Thymus (tissue), 11 donors: ENCODE results near the gene CD74. TPM values are rescaled to one million over a fixed set of nuclear protein-coding genes. Genes with fewer than 3 reads are reported as not detected.

Source experiments
- DNase-seq, 9 donors: peaks; one replicate each; pipeline ENCODE4 v3.0.0-alpha.2; 2013; ENCODE audit warnings: low spot score in 9 of 9, low read depth in 6 of 9, missing footprints in 1 of 9
- H3K27ac ChIP-seq, 2 donors: one replicate each; pipeline ENCODE4 v1.5.1; 2013; ENCODE audit warnings: control low read depth in 1 of 2, low read depth in 1 of 2, low read length in 1 of 2, mild to moderate bottlenecking in 1 of 2, moderate library complexity in 1 of 2
- H3K27me3 ChIP-seq, 2 donors: one replicate each; pipeline ENCODE4 v1.5.1; 2013; ENCODE audit warnings: low read length in 1 of 2; ENCODE audit not compliant: control insufficient read depth in 2 of 2, insufficient read depth in 1 of 2
- H3K36me3 ChIP-seq, 2 donors: one replicate each; pipeline ENCODE4 v1.5.1; 2013; ENCODE audit warnings: low read length in 1 of 2, mild to moderate bottlenecking in 1 of 2, moderate library complexity in 1 of 2; ENCODE audit not compliant: control insufficient read depth in 2 of 2, insufficient read depth in 2 of 2
- H3K4me1 ChIP-seq, 2 donors: one replicate each; pipeline ENCODE4 v1.5.1; 2013; ENCODE audit warnings: low read length in 2 of 2; ENCODE audit not compliant: control insufficient read depth in 2 of 2, insufficient read depth in 2 of 2
- H3K4me3 ChIP-seq, 2 donors: one replicate each; pipeline ENCODE4 v1.5.1; 2013; ENCODE audit warnings: low read length in 2 of 2, control low read depth in 1 of 2, mild to moderate bottlenecking in 1 of 2
- H3K9me3 ChIP-seq, 2 donors: one replicate each; pipeline ENCODE4 v1.5.1; 2013; ENCODE audit warnings: low read length in 1 of 2, mild to moderate bottlenecking in 1 of 2; ENCODE audit not compliant: control insufficient read depth in 2 of 2, insufficient read depth in 1 of 2
- WGBS: extraction: QIAGEN DNeasy Blood & Tissue Kit; methylation state at CpG from one replicate; pipeline ENCODE4 v1.1.7; 2013; 5-methylcytosine and 5-hydroxymethylcytosine counted together
- polyA plus RNA-seq: library from polyadenylated mRNA; stranded (reverse); fragments of 200-250 nt; gene quantifications from one replicate; pipeline ENCODE4 v1.2.3, GENCODE V29; 2013
- total RNA-seq: library from RNA; stranded (reverse); fragments of 120-200 nt; gene quantifications from one replicate; pipeline ENCODE4 v1.2.4, GENCODE V29; 2013
- donor health status: healthy.

CD74 gene
- total and polyA plus RNA-seq, 2 donors, result 1,741 to 2,730 TPM

DNA sequence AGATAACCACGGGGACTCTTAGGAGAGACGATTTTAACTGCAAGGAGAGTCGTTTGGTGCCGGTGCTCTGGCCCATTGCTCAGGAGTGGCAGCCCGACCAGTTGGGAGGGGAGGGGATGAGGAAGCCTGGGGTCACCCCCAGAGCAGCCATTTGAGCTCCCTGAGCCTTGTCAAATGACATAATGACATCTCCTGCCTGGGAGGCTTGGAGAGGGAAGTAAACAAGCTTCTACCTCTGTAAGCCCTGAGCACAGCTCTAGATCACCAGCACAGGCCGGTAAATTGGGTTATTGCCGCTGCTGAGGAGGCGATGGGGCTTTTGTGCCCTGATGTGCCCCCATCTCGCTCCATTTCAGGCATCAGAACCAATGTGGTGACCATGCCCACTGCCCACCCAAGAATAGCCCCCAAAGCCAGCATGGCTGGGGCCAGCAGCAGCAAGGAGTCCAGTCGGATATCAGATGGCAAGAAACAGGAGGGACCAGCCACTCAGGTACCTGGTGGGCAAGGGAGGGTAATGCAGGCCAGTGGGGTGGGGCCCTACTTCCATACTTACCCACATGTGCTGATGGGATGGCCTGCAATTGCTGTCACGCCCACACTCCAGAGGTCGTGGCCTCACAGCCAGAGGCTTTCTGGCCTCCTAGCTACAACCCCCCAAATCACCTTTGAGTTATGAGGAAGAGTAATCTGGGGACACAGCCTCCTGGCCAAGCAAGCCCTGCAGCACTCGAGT lies 23.0 kb downstream of the CD74 start:
- 97% methylated on average over 13 of the region's 13 CpGs for WGBS
- no peaks in the 10 kb centered on the region for H3K27me3 ChIP-seq
- no peak for DNase-seq

DNA sequence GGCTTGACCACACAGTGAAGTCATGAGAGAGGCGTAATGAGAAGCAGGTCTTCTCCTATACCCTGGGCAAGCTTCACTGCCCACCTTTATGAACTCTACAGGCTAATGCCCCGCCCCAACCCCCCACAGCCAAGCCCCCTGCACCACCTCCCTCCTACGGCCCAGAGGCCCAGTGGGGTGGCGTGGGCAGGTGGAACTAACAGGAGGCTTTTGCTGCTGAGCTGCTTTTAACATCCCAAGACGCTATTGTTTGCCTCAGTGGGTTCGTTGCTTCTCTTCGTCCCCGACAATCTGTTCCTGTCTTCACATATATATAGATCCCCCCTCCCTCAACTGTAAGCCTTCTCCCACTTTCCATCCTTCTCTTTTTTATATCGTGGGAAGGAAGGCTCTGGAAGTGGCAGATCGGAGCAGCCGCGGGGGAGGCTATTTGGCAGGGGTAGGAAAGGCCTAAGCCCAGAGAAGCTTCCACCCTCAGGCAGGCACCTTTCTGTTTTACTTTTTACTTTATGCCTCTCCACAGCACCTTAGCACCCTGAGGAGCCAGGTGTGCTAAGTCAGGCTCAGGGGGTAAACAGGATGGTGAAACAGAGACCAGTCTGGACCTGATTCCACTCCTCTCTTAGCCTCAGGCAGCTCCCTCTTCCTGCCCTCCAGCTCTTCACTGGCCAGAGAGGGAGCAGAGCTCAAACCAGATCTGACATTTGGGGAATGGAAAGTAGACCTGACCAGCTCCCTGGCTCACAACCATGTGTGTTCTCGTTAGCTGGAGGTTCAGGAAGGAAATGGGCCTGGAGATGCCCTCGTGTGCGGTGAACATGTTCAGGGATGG lies 26.5 kb downstream of the CD74 start:
- H3K36me3 ChIP-seq, result peaks cover 91 to 94% of the 10 kb centered on the region in 2 donors
- no peaks in the 10 kb centered on the region for H3K9me3 ChIP-seq
- WGBS, result 88% methylated on average over 15 of the region's 15 CpGs
- H3K27ac ChIP-seq, result no peak overlapping the region
- no peaks in the 10 kb centered on the region for H3K27me3 ChIP-seq
- no peak for DNase-seq
- H3K4me3 ChIP-seq, result no peak overlapping the region
- H3K4me1 ChIP-seq, result no peaks in the 10 kb centered on the region

More for the DNA sequence above, 23.0 kb downstream of the CD74 start:
- Histone ChIP-seq H3K9me3 (no peaks in the 10 kb centered on the region), H3K27ac (no peak overlapping the region), H3K4me3 (no peak overlapping the region), H3K36me3 (peaks cover 91 to 94% of the 10 kb centered on the region in 2 donors), H3K4me1 (no peaks in the 10 kb centered on the region)

DNA sequence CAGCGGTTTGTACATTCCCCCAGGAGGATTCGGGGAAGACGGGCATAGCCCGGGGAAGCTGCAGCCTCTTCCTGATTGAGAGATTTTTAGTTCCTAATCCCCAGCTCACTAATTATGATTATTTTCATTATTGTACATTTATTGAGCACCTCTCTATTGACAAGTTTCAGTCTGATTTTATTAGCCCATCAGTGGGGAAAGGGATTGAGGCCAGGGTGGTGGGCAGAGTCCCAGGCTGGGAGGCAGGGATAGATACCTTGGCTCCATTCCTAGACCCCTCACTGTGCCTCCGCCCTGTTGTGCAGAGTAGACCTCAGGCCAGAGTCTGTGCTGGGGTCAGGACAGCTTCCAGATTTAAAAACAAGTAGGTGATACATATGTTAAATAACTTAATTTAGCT lies 28.0 kb downstream of the CD74 start:
- Histone ChIP-seq H3K4me3 (no peak overlapping the region), H3K4me1 (no peaks in the 10 kb centered on the region), H3K36me3 (peaks cover 89 to 93% of the 10 kb centered on the region in 2 donors), H3K27me3 (no peaks in the 10 kb centered on the region), H3K27ac (no peak overlapping the region), H3K9me3 (no peaks in the 10 kb centered on the region)
- 99% methylated on average over 5 of the region's 5 CpGs for WGBS
- DNase-seq, result no peak

DNA sequence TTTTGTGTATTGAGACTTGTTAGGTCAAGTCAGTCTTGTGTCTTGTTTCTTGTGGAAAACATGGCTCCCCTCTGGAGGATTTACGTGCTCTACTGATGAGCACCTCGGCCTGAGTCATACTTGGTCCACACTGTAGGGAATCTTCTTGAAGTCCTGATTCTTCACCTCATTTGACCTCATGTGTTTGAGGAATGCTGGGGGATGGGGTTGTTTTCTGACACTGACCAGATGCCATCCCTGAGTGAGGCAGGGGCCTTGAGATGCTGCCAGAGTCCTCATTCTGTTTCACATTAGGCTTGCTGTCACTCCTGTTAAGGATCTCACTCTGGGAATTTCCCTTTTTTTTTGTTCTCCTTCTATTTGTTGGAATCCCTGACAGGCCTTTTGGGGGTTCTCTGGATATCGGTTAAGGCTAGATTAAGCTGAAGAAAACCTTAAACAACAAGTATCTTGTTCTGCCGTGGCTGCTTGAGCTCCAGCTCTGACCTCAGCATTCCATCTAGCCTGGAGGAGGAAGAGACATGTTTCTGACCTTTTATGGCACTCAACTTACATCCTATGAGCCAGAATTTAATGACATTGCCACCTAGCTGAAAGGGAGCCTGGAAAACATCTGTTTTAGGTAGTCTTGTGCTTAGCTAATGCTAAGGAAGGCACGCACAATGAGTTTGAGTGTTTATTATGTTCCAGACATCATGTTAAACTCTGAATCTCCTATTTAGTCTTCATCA lies 34.6 kb downstream of the CD74 start:
- Histone ChIP-seq H3K4me1 (peaks cover 0 to 8% of the 10 kb centered on the region in 2 donors), H3K4me3 (no peak overlapping the region), H3K27ac (peak overlapping the region in 1 of 2 donors; percentile 43), H3K9me3 (no peaks in the 10 kb centered on the region), H3K27me3 (no peaks in the 10 kb centered on the region), H3K36me3 (peaks cover 93 to 94% of the 10 kb centered on the region in 2 donors)
- DNase-seq, result no peak
- 95% methylated on average over 5 of the region's 5 CpGs for WGBS

DNA sequence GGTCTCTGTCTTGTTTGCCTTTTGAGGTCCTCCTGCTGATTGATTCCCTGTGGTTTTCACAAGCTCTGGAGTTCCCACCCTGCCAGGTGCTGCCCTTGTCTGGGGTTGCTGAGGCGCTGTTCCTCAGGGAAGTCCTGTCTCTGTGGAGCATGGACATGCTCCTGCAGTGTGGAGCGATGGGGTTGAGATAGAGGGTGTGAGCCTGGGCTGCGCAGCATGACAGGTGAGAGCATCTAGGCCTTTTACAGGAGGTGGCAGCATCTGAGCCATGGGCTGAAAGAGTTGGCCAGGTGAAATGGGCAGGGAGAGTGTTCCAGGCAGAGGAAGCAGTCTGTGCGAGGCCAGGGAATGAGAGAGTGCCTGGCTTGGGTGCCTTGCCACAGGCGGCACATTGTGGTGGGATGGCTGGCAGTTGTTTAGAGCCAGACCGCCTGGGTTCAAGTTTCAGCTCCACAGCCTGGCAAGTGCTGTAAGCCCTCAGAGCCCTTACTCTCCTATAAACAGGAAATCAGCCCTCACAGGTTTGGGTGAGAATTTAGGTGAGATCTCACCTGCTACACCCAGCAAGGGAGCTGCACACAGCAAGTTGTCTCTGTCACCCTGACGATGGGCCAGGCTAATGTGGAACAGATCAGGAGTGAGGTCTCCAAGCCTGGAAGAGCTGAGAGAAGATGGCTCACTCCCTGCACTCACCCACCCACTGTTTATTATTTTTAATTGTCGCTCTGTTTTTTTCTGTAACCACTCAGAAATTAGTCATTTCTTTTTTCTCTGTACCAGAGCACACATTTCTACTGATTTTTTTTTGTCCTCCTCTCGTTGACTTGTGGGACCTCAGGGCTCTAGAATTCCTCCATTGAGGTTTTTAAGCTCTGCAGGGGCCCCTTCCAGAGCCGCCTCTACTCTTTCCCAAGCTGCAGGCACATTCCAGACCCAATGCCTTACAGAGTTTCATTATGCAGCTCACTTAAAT lies 35.6 kb downstream of the CD74 start:
- H3K27ac ChIP-seq, result peak overlapping the region in 1 of 2 donors; percentile 26
- WGBS, result 88% methylated on average over 10 of the region's 10 CpGs
- H3K9me3 ChIP-seq, result no peaks in the 10 kb centered on the region
- no peak overlapping the region for H3K4me3 ChIP-seq
- no peaks in the 10 kb centered on the region for H3K27me3 ChIP-seq
- DNase-seq, result no peak
- peaks cover 0 to 8% of the 10 kb centered on the region in 2 donors for H3K4me1 ChIP-seq
- peaks cover 93 to 95% of the 10 kb centered on the region in 2 donors for H3K36me3 ChIP-seq

DNA sequence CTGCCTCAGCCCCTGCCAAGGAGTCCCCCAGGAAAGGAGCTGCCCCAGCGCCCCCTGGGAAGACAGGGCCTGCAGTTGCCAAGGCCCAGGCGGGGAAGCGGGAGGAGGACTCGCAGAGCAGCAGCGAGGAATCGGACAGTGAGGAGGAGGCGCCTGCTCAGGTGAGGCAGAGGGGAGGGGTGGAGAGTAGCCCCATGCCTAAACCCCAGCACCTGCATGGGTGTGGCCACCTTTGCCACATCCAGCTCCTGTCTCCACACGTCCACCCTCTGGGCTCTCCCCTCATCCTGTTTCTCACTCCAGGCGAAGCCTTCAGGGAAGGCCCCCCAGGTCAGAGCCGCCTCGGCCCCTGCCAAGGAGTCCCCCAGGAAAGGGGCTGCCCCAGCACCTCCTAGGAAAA lies 38.1 kb downstream of the CD74 start:
- Histone ChIP-seq H3K9me3 (no peaks in the 10 kb centered on the region), H3K4me1 (peaks cover 0 to 8% of the 10 kb centered on the region in 2 donors), H3K27ac (peak overlapping the region in 1 of 2 donors; percentile 60), H3K36me3 (peaks cover 95 to 99% of the 10 kb centered on the region in 2 donors), H3K27me3 (no peaks in the 10 kb centered on the region), H3K4me3 (no peak overlapping the region)
- WGBS, result 95% methylated on average over 11 of the region's 11 CpGs
- peak in 2 of 9 donors; percentile 9 to 21 for DNase-seq

DNA sequence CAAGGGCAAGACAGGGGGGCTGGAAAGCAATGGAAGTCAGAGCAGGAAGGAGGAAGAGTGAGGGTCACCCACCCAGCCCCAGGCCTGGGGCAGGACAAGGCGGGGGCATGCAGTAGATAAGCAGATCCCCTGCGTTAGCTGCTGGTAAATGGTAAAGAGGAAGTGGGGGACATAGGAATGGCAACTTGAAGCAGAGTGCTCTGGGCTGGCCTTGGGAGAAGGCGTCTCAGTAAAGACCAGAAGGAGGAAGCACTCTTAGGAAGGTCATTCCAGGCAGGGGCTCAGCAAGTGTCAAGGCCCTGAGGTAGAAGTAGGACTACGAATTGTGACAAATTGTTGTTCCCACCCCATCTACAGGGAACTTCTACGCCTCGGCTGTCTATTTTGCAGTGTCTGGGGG lies 40.1 kb downstream of the CD74 start:
- Histone ChIP-seq H3K9me3 (no peaks in the 10 kb centered on the region), H3K27me3 (no peaks in the 10 kb centered on the region), H3K27ac (no peak overlapping the region), H3K36me3 (peaks cover 96 to 98% of the 10 kb centered on the region in 2 donors), H3K4me1 (peaks cover 0 to 7% of the 10 kb centered on the region in 2 donors), H3K4me3 (no peak overlapping the region)
- 97% methylated on average over 6 of the region's 6 CpGs for WGBS
- no peak for DNase-seq

DNA sequence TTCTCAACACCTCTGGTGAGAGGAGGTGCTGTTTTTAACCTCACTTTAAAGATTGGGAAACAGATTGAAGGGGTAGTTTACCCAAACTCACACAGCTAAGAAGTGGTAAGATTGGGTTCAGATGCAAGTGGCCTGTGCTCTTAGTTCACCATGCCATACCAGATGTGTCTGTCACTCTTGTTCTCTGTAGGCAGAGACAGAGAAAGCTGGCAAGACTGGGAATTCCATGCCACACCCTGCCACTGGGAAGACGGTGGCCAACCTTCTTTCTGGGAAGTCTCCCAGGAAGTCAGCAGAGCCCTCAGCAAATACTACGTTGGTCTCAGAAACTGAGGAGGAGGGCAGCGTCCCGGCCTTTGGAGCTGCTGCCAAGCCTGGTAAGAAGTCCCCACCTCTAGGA lies 44.2 kb downstream of the CD74 start:
- no peaks in the 10 kb centered on the region for H3K27me3 ChIP-seq
- no peaks in the 10 kb centered on the region for H3K4me1 ChIP-seq
- no peak for DNase-seq
- no peaks in the 10 kb centered on the region for H3K9me3 ChIP-seq
- H3K27ac ChIP-seq, result no peak overlapping the region
- WGBS, result 97% methylated on average over 4 of the region's 4 CpGs
- peaks cover 84 to 89% of the 10 kb centered on the region in 2 donors for H3K36me3 ChIP-seq
- H3K4me3 ChIP-seq, result no peak overlapping the region
